Heart right ventricle (tissue), 16 donors: ENCODE results near the gene ATP6V1C2. TPM values are rescaled to one million over a fixed set of nuclear protein-coding genes. Genes with fewer than 3 reads are reported as not detected.
"Not testable (repeated sequence)": the region's sequence is repeated elsewhere in the genome, so short reads cannot be mapped to it uniquely, and the experiment has no call there.

Experiments used
- ATAC-seq, 8 donors: fragments of 200-7000 bp; cut with Tn5 transposase; one replicate each; pipeline ENCODE4 v1.9.1; 2020; ENCODE audit warnings: mild to moderate bottlenecking in 8 of 8, moderate library complexity in 8 of 8, moderate number of reproducible peaks in 1 of 8
- DNase-seq, 2 donors: peaks; one replicate each; pipeline ENCODE4 v3.0.0-alpha.2; 2020
- H3K27ac ChIP-seq, 10 donors: fragments of 200-600 bp; sonication (generic) in 2 of 10; one replicate each; pipeline versions ENCODE4 v1.5.0 to v1.8.0; 2020 to 2022; ENCODE audit warnings: mild to moderate bottlenecking in 3 of 10
- H3K27me3 ChIP-seq, 7 donors: fragments of 200-600 bp; one replicate each; pipeline ENCODE4 v1.8.0; 2021 to 2022; ENCODE audit warnings: mild to moderate bottlenecking in 2 of 7
- H3K36me3 ChIP-seq, 9 donors: fragments of 200-600 bp; sonication (generic) in 1 of 9; one replicate each; pipeline versions ENCODE4 v1.5.0 to v1.8.0; 2020 to 2022; ENCODE audit warnings: mild to moderate bottlenecking in 2 of 9
- H3K4me1 ChIP-seq, 9 donors: fragments of 200-600 bp; sonication (generic) in 1 of 9; one replicate each; pipeline versions ENCODE4 v1.5.0 to v1.8.0; 2020 to 2022; ENCODE audit warnings: mild to moderate bottlenecking in 4 of 9
- H3K4me3 ChIP-seq, 10 donors: fragments of 200-600 bp; sonication (generic) in 2 of 10; one replicate each; pipeline versions ENCODE4 v1.5.0 to v1.8.0; 2020 to 2022; ENCODE audit warnings: mild to moderate bottlenecking in 7 of 10, moderate library complexity in 2 of 10
- H3K9me3 ChIP-seq, 11 donors: fragments of 200-600 bp in 10 of 11; sonication (generic) in 2 of 11; one replicate each; pipeline versions ENCODE4 v1.5.0 to v1.8.0; 2013 to 2022; ENCODE audit warnings: mild to moderate bottlenecking in 2 of 11, control low read depth in 1 of 11, moderate library complexity in 1 of 11
- WGBS, 2 donors: extraction: QIAGEN DNeasy Blood & Tissue Kit; methylation state at CpG; one replicate each; pipeline ENCODE4 v1.1.7; 2013; ENCODE audit warnings: inconsistent platforms in 1 of 2; 5-methylcytosine and 5-hydroxymethylcytosine counted together
- intact Hi-C, 10 donors: fragments of 100-400 bp; cut with DNase I; formaldehyde crosslinking; loops; one replicate each; pipeline versions ENCODE4 v1.11.1 to v1.14.2; 2022
- polyA plus RNA-seq, 2 donors: library from polyadenylated mRNA; stranded (reverse); fragments of 200-250 nt; gene quantifications; one replicate each; pipeline ENCODE4 v1.2.3, GENCODE V29; 2013
- total RNA-seq, 10 donors: library from RNA; stranded (reverse); fragmentation: NEBNext Ultra II Directional in 3 of 10; extraction: Animal tissue kit (Norgen Biotek cat#: 25700) in 3 of 10; gene quantifications; one replicate each; pipeline versions ENCODE4 v1.2.1 to v1.2.4, GENCODE V29; 2021 to 2023
- TF ChIP-seq, protein P1 (sequence below), 9 donors: fragments of 200-600 bp; sonication (generic) in 2 of 9; IDR thresholded peaks; one replicate each; pipeline versions ENCODE4 v1.5.0 to v1.8.0; 2021 to 2022; ENCODE audit warnings: antibody characterized with exemption in 9 of 9, mild to moderate bottlenecking in 5 of 9, moderate library complexity in 1 of 9
- donor health status: Arrhythmogenic right ventricular cardiomyopathy.
- donor health status: ischemic (EF 13 %, LVEDD 7.1; RV severe dilation, severe dysfunction).
- donor health status: healthy with polysubstance abuse.
- donor health status: DM: no; HTN: yes; CAD: no.
- donor health status: DM: no; HTN: no; CAD: no.
- donor health status: ischemic (EF 25% LVEDD 6.9; RV normal size, moderate dysfunction).
- donor health status: ischemic (EF 25% LVEDD 5.7; RV mildly dilated, moderate dysfunction).
- donor health status: healthy.
- donor health status: DM: yes; HTN: yes; CAD: no.
- donor health status: Ischemic cardiomyopathy.
- donor health status: ischemic (EF 35%, LVEDD 5.7; RV mildly dilated, moderate dysfunction).
- donor health status: nonischemic (EF 11% LVEDD 7.7; RV severe dilation, severe dysfunction).
- donor health status: DM: yes; HTN: yes; CAD: no.
- donor health status: PGD.
- donor health status: ischemic (EF 29% LVEDD 5.4; RV normal size, mild dysfunction).
- donor health status: nonischemic (EF 23%, LVEDD 6.1; RV moderate dilation, normal function).

The ATP6V1C2 gene
- total and polyA plus RNA-seq, 12 donors: 0.09 to 3.4 (median 0.72) TPM

DNA sequence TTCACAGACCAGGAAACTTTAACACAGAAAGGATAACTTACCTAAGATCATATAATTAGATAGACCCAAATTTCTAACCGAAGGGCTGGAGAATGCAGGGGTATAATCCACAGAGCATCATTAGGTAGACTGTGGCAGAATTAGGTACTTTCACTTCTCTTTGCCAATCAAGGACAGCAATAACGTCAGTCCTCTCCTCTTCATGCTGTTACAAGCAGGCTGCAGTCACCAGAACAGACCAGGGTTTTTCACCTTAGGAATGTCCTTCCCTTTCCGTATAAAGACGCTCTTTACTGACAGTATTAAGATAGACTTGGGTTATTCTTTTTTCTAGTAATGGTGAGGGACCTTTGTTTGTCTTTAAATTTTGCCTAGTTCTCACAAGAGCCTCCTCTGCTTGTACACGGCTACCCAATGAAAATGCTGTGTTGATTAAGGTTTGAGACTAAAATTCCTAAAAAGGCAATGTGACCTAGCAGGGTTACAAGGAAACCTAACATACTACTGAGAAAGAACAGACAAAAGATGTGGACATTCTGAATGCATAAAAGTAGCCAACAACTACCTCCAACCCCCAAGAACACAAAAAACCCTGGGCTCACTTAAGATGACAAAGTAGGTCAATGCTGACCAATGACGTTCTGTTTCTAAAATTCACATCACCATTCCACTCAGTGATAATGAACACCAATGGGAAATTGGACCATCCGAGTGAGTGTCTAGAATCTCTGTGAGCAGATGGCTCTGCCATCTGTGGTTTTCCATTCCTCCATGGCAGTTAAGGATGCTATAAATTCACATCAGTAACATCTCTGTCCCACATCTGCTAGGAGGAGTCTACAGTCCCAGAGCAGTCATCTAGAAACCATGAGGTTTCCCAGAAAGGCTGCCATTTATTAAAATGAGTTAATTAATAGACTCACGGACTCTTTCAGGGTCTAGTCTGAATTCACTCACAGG, 89.1 kb downstream of the ATP6V1C2 start:
- H3K27me3 ChIP-seq: no peaks in the 10 kb centered on the region
- peaks cover 3 to 72% (median 51%) of the 10 kb centered on the region in 9 donors for H3K4me1 ChIP-seq
- 31 to 37% methylated on average over 8 of the region's 8 CpGs for WGBS, 2 donors
- DNase-seq: no peak
- intact Hi-C loops: no loop called here
- no peak for ATAC-seq
- H3K36me3 ChIP-seq: peaks cover 0 to 8% (median 0%) of the 10 kb centered on the region in 9 donors
- H3K9me3 ChIP-seq: no peaks in the 10 kb centered on the region
- peak overlapping the region in 6 of 10 donors; percentile 12 to 94 (median 30) for H3K27ac ChIP-seq
- peak overlapping the region in 7 of 10 donors; percentile 75 to 95 (median 88) for H3K4me3 ChIP-seq
- TF ChIP-seq, protein P1, sequence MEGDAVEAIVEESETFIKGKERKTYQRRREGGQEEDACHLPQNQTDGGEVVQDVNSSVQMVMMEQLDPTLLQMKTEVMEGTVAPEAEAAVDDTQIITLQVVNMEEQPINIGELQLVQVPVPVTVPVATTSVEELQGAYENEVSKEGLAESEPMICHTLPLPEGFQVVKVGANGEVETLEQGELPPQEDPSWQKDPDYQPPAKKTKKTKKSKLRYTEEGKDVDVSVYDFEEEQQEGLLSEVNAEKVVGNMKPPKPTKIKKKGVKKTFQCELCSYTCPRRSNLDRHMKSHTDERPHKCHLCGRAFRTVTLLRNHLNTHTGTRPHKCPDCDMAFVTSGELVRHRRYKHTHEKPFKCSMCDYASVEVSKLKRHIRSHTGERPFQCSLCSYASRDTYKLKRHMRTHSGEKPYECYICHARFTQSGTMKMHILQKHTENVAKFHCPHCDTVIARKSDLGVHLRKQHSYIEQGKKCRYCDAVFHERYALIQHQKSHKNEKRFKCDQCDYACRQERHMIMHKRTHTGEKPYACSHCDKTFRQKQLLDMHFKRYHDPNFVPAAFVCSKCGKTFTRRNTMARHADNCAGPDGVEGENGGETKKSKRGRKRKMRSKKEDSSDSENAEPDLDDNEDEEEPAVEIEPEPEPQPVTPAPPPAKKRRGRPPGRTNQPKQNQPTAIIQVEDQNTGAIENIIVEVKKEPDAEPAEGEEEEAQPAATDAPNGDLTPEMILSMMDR (IDR thresholded peaks at IDR 0.05): no peak

DNA sequence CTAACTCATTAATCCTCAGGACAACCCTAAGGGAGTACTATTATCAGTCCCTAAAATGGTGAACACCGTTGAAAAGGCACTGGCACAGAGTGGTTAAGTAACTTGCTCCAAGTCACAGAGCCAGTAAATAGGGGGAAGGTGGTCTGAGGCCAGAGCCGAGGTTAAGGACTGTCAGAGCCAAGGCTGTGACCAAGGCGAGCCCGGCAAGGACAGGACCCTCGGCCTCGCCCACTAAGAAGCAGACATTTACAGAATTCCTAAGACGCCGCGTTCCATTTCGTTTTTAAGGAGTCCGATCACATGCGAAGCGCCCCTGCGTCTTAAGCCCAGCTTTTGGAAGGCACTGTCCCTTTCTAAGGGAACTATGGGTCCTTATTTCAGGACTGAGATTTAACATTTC, 90.1 kb downstream of the ATP6V1C2 start:
- 6 to 10% methylated on average over 14 of the region's 14 CpGs for WGBS, 2 donors

DNA sequence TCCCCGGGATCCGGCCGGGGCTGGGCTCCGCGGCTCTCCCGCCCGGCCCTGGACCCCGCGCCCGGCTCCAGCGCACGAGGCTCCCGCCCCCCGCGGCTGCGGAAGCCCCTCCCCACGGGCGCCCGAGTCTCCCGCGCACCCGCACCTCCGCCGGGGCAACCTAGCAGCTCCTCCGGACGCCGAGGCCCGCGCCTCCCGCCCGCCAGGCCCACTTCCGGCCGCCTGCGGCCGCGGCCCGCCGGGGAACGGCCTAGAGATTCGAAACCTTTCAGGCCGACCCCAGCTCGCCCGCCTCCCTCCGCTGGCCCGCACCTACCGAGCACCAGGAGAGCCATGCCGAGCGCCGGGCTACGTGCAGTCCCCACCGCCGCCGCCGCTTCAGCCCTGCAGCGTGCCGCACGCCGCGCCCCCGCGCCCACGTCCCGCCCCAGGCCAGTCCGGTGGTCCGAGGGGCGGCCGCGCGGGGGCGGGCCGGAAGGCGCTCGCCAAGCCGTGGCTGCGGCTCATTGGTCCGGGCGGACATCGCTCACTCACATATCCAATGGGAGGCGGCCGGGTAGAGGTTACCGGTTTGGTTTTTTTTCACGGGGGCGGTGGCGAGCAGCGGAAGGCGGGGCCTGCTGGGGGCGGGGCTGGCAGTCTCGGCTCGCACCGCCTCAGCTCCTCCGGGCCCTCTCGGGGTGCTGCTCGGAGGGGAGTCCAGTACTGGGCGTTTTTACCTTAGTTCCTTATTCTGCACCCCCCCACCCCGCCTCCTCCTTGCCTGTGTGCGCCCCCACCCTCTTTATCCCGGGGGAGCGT, 91.1 kb downstream of the ATP6V1C2 start, which contains the start of gene PDIA6:
TSS of gene PDIA6 (minus strand) at position 424 of the 801 bp plus-strand sequence. CDS start at position 335, 89 bp downstream.
- 0 to 1% methylated on average over 78 to 98 of the region's 98 CpGs for WGBS, 2 donors
- Histone ChIP-seq H3K27me3 (no peaks in the 10 kb centered on the region), H3K9me3 (no peaks in the 10 kb centered on the region), H3K36me3 (peaks cover 0 to 6% (median 0%) of the 10 kb centered on the region in 9 donors), H3K4me3 (peak within 1 kb of the TSS; percentile 56 to 95 (median 85)), H3K27ac (peak within 1 kb of the TSS; percentile 79 to 95 (median 94)), H3K4me1 (peaks cover 3 to 63% (median 46%) of the 10 kb centered on the region in 9 donors)
- peak; percentile 96 to 100 (median 98) for ATAC-seq
- intact Hi-C loops: loop anchor here in 1 of 10 donors (1.0 kb wide), 1 partner anchor 343 kb away; the partner anchor contains the start of gene SLC66A3
- TF ChIP-seq, protein P1 (IDR thresholded peaks at IDR 0.05): peak in 2 of 9 donors; percentile 16 to 27
- peak; percentile 99 for DNase-seq

More for the DNA sequence above, 90.1 kb downstream of the ATP6V1C2 start:
- peaks cover 3 to 73% (median 52%) of the 10 kb centered on the region in 9 donors for H3K4me1 ChIP-seq
- peak overlapping the region; percentile 56 to 95 (median 85) for H3K4me3 ChIP-seq
- peaks cover 0 to 8% (median 0%) of the 10 kb centered on the region in 9 donors for H3K36me3 ChIP-seq
- no peaks in the 10 kb centered on the region for H3K9me3 ChIP-seq
- H3K27ac ChIP-seq: peak overlapping the region in 9 of 10 donors; percentile 83 to 95 (median 94)
- no peak for ATAC-seq
- TF ChIP-seq, protein P1 (IDR thresholded peaks at IDR 0.05): no peak
- no peaks in the 10 kb centered on the region for H3K27me3 ChIP-seq
- intact Hi-C loops: no loop called here
- DNase-seq: no peak

DNA sequence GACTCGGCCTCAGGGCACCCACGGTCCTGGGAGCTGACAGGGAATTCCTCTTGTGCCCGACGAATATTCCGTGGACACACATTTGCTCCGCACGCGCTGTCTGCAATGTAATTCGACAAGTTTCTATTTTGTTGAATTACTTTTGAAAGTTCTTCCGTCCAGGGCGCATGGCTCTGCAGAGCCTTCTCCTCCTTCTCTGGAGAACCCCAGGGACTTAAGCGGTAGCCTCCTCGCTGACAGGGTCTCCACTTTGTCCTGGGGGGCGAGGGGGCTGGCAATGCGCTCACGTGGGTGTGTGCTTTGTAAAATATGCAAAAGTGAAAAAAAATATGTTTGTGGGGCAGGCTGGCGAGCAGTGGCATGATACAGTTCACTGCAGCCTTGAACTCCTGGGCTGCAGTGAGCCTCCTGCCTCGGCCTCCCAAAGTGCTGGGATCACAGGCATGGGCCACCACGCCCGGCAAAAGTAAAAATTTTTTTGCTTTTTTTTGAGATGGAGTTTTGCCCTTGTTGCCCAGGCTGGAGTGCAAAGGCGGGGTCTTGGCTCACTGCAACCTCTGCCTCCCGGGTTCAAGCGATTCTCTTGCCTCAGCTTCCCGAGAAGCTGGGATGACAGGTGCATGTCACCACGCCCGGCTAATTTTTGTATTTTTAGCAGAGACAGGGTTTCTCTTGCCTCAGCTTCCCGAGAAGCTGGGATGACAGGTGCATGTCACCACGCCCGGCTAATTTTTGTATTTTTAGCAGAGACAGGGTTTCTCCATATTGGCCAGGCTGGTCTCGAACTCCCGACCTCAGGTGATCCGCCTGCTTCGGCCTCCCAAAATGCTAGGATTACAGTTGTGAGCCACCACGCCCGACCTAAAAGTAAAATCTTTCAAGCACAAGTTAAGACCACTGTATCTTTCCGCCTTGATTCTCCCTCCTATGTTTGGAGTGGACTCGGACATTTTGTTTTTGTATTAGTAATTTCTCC, 92.0 kb downstream of the ATP6V1C2 start:
- intact Hi-C loops, H3K36me3 ChIP-seq, DNase-seq, H3K9me3 ChIP-seq, H3K27me3 ChIP-seq: not testable (repeated sequence)
- peaks cover 3 to 54% (median 37%) of the 10 kb centered on the region in 9 donors for H3K4me1 ChIP-seq
- WGBS, 2 donors: 55 to 58% methylated on average over 37 of the region's 37 CpGs
- H3K4me3 ChIP-seq: peak overlapping the region in 9 of 10 donors; percentile 75 to 95 (median 88)
- ATAC-seq: peak in 1 of 8 donors; percentile 39
- peak overlapping the region in 9 of 10 donors; percentile 67 to 95 (median 94) for H3K27ac ChIP-seq
